Retinal pigment epithelial cell (primary cell): ENCODE measurements around the gene LILRA5.

Experiments
- DNase-seq: peaks from one replicate; pipeline ENCODE4 v3.0.0-alpha.2; 2010; ENCODE audit warnings: low read depth
- H3K4me3 ChIP-seq: 2 replicates; pipeline ENCODE4 v1.5.1; 2011; ENCODE audit warnings: mild to moderate bottlenecking, low read length, control low read depth, moderate library complexity
- TF ChIP-seq, protein P1 (sequence below): conservative IDR thresholded peaks from 2 replicates; pipeline ENCODE4 v1.5.1; 2011; ENCODE audit warnings: low read depth, low read length, control low read depth, inconsistent platforms

The LILRA5 gene

DNA sequence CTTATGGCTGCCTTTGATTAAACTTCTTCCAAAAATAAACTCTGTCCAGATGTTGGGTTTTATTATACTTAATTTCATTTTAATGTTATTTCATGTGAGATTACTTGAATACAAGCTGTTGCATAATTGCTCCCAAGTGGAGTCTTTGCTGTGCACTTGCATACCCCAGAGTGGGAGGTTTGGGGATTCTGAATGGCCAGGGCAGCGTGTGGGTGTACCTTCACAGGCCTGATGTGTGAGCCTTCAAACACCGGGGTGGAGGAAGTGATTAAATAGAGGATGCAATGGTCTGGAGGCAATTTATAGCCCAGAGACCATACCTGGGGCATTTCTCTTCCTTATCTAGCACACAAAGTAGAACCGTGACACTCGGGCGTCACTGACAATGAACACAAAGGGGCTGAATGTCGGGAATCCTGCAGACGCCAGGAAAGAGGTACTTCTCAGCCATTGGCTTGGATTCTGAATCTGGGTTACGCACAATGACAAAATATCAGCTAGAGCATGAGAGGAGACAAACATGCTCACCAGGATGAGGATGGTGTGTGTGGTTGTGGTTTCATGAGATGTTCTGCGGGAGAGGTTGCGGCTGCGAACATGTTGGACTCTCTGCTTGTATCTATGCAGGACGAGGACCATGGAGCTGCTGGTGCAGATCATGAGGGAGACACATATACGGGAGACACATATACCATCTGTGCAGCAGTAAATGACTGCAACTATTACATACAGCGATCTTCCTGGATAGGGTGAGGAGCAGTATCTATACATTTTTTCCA is 7.1 kb upstream of the LILRA5 start:
- no peak for DNase-seq
- no peak overlapping the region for H3K4me3 ChIP-seq
- TF ChIP-seq, protein P1, sequence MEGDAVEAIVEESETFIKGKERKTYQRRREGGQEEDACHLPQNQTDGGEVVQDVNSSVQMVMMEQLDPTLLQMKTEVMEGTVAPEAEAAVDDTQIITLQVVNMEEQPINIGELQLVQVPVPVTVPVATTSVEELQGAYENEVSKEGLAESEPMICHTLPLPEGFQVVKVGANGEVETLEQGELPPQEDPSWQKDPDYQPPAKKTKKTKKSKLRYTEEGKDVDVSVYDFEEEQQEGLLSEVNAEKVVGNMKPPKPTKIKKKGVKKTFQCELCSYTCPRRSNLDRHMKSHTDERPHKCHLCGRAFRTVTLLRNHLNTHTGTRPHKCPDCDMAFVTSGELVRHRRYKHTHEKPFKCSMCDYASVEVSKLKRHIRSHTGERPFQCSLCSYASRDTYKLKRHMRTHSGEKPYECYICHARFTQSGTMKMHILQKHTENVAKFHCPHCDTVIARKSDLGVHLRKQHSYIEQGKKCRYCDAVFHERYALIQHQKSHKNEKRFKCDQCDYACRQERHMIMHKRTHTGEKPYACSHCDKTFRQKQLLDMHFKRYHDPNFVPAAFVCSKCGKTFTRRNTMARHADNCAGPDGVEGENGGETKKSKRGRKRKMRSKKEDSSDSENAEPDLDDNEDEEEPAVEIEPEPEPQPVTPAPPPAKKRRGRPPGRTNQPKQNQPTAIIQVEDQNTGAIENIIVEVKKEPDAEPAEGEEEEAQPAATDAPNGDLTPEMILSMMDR = no peak

DNA sequence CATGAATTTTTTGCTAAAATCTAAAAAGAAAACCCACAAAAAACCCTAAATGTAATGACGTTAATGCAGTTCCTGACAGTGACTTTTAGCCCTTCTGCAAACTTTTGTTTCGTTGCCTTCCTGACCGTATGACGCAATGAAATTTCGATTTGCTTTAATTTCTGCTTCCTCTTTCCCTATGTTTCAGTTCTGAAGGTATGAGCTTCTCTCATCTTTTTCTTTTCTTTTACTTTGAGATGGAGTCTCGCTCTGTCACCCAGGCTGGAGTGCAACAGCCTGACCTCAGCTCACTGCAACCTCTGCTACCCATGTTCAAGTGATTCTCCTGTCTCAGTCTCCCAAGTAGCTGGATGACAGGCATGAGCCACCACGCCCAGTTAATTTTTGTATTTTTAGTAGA is 6.1 kb upstream of the LILRA5 start:
- no peak overlapping the region for H3K4me3 ChIP-seq
- DNase-seq = no peak
- TF ChIP-seq, protein P1 = no peak

DNA sequence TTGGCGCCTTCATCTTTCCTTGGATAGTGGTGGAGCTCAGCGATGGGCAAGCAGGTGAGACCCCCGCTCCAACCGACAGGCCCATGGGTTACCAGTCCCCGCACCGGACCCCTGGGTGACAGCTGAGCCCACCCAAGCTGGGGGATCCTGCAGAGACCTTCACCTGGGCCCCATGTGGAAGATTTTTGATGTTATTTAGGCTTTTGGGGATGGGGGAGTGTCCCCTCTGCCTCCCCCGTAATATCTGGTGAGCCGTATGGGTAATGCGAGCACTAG is 4.9 kb upstream of the LILRA5 start:
- DNase-seq = no peak
- TF ChIP-seq, protein P1 = no peak
- H3K4me3 ChIP-seq = no peak overlapping the region

DNA sequence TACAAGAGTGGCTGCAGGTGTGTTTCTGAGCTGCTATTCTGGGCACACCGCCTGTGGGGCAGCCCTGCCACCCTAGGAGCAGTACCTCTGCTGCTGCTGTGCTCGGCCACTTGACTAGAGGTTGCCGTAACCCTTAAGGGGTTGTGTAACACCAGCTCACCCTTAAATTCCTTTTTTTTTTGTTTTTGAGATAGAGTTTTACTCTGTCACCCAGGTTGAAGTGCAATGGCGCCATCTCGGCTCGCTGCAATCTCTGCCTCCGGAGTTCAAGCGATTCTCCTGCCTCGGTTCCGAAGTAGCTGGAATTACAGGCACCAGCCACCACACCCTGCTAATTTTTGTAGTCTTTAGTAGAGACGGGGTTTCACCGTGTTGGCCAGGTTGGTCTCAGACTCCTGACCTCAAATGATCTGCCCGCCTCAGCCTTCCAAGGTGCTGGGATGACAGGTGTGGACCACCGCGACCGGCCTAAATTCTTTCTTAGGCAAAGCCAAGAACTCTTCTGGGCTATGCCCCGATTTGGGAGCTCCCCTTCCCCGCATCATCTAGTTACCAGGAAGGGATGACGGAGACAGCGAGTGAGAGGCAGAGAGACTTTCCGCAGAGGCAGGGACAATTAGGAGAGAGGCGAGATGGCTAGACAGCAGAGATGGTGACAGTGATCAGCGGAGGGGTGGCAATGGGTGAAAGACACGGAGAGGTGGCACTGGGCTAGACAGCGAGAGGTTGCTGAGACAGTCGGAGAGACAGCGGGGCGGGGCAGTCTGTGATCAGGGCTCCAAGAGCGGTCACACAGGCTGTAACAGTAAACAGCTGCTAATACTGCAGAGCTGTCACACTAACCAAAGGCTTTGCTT is 4.4 kb upstream of the LILRA5 start:
- TF ChIP-seq, protein P1 = no peak
- H3K4me3 ChIP-seq = no peak overlapping the region
- DNase-seq = no peak

DNA sequence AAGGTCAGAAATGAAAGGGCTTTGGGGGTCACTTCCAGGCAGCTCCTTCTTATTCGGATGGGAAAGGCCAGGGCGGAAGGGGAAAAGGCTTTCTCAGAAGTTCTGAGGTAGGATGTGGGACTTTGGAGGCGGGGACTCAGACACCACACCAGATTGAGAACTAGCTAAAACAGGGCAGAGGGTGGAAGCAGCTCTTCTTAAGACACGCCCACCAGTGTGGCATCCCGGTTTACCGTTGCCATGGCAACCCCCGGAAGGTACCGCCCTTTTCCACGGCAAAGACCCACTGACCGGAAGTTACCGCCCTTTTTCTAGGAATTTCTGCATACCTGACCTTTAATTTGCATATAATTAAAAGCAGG is 3.8 kb upstream of the LILRA5 start:
- no peak for DNase-seq
- no peak overlapping the region for H3K4me3 ChIP-seq
- TF ChIP-seq, protein P1 = no peak

DNA sequence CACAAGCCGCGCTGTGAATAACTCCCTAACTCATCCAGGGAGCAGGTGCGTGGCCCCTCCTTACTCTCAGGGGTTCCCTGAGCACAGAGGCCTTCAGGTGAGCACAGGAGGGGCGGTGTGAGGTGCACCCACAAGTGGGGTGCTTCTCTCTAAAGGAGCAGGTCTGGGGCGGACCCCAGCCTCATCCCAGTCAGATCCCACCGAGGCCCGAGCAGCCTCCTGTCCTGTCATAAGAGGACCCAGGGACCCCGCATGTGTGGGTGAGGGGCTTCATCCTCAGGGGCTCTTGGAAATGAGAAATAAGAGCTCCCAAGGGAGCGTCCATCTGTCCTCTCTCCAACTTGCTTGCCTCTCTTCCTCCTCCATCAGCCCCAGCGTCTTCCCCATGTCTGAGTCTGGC is 3.0 kb upstream of the LILRA5 start:
- TF ChIP-seq, protein P1 = no peak
- no peak for DNase-seq
- no peak overlapping the region for H3K4me3 ChIP-seq

DNA sequence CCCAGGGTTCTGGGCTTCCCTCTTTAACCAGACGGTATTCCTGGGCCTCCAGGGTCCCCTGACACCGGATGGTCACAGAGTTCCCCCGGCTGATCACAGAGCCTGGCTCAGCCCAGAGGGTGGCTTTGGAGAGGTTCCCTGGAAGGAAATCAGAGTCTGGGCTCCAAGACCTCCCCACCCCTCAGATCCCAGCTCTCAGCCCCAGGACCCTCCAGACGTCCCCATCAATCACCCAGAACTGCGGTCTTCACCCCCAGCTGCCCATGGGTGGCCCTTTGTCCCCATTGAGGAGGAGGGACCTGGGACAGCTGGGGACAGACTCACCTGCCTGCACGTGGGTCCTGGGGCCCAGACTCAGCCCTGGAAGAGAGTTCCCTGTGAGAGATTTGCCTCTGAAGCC is 955 bp downstream of the LILRA5 start:
- TF ChIP-seq, protein P1 = no peak
- no peak for DNase-seq
- H3K4me3 ChIP-seq = no peak overlapping the region
